Endodermal cell (in vitro differentiated cells): ENCODE measurements around the gene UTP4. TPM values are rescaled to one million over a fixed set of nuclear protein-coding genes. Genes with fewer than 3 reads are reported as not detected.

Source experiments
- DNase-seq: peaks from one replicate; pipeline ENCODE4 v3.0.0-alpha.2; 2017
- H3K27ac ChIP-seq: 2 replicates; pipeline ENCODE4 v1.5.1; 2013; ENCODE audit warnings: mild to moderate bottlenecking, low read depth, low read length, moderate library complexity
- H3K27me3 ChIP-seq: 2 replicates; pipeline ENCODE4 v1.6.1; 2013; ENCODE audit warnings: mild to moderate bottlenecking, low read length, moderate library complexity; ENCODE audit not compliant: insufficient read depth, control insufficient read depth, poor library complexity, severe bottlenecking
- H3K36me3 ChIP-seq: 2 replicates; pipeline ENCODE4 v1.7.0; 2013; ENCODE audit warnings: mild to moderate bottlenecking, low read length, moderate library complexity; ENCODE audit not compliant: control insufficient read depth, insufficient read depth
- H3K4me1 ChIP-seq: one replicate; pipeline ENCODE4 v1.7.0; 2013; ENCODE audit warnings: low read length; ENCODE audit not compliant: control insufficient read depth, insufficient read depth
- H3K4me3 ChIP-seq: 2 replicates; pipeline ENCODE4 v1.5.1; 2013; ENCODE audit warnings: mild to moderate bottlenecking, low read length, moderate library complexity
- H3K9ac ChIP-seq: 2 replicates; pipeline ENCODE4 v1.6.1; 2013; ENCODE audit warnings: mild to moderate bottlenecking, low read length, moderate library complexity; ENCODE audit not compliant: poor library complexity, severe bottlenecking; ENCODE audit errors: extremely low read depth
- H3K9me3 ChIP-seq: 2 replicates; pipeline ENCODE4 v1.6.1; 2013; ENCODE audit warnings: mild to moderate bottlenecking, low read length, moderate library complexity; ENCODE audit not compliant: control insufficient read depth
- H3K27ac Mint-ChIP-seq: 2 replicates; pipeline ENCODE4 v1.8.0; 2020; ENCODE audit warnings: mixed read lengths
- H3K27me3 Mint-ChIP-seq: 2 replicates; pipeline ENCODE4 v1.8.0; 2021; ENCODE audit warnings: mild to moderate bottlenecking, mixed read lengths; ENCODE audit not compliant: insufficient read depth
- H3K36me3 Mint-ChIP-seq: 2 replicates; pipeline ENCODE4 v1.8.0; 2020; ENCODE audit warnings: low read depth, mixed read lengths
- H3K4me1 Mint-ChIP-seq: 2 replicates; pipeline ENCODE4 v1.8.0; 2020; ENCODE audit warnings: mixed read lengths
- H3K4me3 Mint-ChIP-seq: 2 replicates; pipeline ENCODE4 v1.8.0; 2020; ENCODE audit warnings: mild to moderate bottlenecking, moderate library complexity, mixed read lengths
- H3K9me3 Mint-ChIP-seq: 2 replicates; pipeline ENCODE4 v1.8.0; 2020; ENCODE audit warnings: mild to moderate bottlenecking, mixed read lengths
- WGBS, 2 experiments: methylation state at CpG; one replicate each; pipeline versions ENCODE4 v1.1.5 to v1.1.7; 2013; ENCODE audit warnings: missing lambda C conversion rate in 2 of 2, mixed read lengths in 1 of 2; ENCODE audit not compliant: insufficient coverage in 1 of 2, insufficient read length in 1 of 2; 5-methylcytosine and 5-hydroxymethylcytosine counted together
- total RNA-seq, 2 donors: library from RNA; stranded (reverse); fragmentation: NEBNext Ultra II Directional in 1 of 2; extraction: Animal tissue kit (Norgen Biotek cat#: 25700) in 1 of 2; gene quantifications; 2 replicates in 1 of 2; 3 replicates in 1 of 2; pipeline ENCODE4 v1.2.1, GENCODE V29; 2021
- TF ChIP-seq, protein P1 (sequence below): fragments of 200-600 bp; sonication (generic); conservative IDR thresholded peaks from 2 replicates; pipeline ENCODE4 v1.5.0; 2021; ENCODE audit warnings: antibody characterized with exemption, mild to moderate bottlenecking

UTP4 gene
- total RNA-seq, 2 donors from 2014 or later = 44.1 to 45.3 TPM

DNA sequence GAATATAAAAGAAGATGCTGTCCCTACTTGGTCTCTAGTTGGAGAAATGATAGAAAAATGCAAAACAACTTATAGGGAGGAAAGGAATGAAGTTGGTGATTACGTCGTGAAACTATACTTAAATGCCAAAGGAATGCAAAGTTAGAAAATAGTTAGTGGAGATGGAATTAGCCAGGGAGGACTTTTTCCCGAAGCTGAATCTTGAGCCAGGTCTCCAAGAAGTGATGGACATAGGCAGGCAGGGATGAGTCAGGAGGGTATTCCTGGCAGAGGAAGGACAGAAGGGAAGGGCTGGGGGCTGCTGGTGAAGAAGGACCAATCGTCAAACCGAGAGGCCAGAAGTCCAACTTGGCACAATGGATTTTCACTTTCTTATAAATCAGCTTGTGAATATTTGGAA, 56.3 kb downstream of the UTP4 start:
- H3K27ac Mint-ChIP-seq = no peak overlapping the region
- no peak overlapping the region for H3K9ac ChIP-seq
- H3K4me3 ChIP-seq = peak overlapping the region; percentile 89
- 45 to 48% methylated on average over 4 to 5 of the region's 5 CpGs for WGBS, 2 experiments
- H3K27me3 ChIP-seq = no peaks in the 10 kb centered on the region
- TF ChIP-seq, protein P1, sequence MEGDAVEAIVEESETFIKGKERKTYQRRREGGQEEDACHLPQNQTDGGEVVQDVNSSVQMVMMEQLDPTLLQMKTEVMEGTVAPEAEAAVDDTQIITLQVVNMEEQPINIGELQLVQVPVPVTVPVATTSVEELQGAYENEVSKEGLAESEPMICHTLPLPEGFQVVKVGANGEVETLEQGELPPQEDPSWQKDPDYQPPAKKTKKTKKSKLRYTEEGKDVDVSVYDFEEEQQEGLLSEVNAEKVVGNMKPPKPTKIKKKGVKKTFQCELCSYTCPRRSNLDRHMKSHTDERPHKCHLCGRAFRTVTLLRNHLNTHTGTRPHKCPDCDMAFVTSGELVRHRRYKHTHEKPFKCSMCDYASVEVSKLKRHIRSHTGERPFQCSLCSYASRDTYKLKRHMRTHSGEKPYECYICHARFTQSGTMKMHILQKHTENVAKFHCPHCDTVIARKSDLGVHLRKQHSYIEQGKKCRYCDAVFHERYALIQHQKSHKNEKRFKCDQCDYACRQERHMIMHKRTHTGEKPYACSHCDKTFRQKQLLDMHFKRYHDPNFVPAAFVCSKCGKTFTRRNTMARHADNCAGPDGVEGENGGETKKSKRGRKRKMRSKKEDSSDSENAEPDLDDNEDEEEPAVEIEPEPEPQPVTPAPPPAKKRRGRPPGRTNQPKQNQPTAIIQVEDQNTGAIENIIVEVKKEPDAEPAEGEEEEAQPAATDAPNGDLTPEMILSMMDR = no peak
- no peak overlapping the region for H3K27ac ChIP-seq
- H3K36me3 Mint-ChIP-seq = peaks cover 5% of the 10 kb centered on the region
- no peak for DNase-seq
- no peaks in the 10 kb centered on the region for H3K36me3 ChIP-seq
- peaks cover 17% of the 10 kb centered on the region for H3K4me1 Mint-ChIP-seq
- H3K9me3 Mint-ChIP-seq = no peaks in the 10 kb centered on the region
- H3K4me1 ChIP-seq = peaks cover 2% of the 10 kb centered on the region
- H3K4me3 Mint-ChIP-seq = peak overlapping the region; percentile 81
- no peaks in the 10 kb centered on the region for H3K27me3 Mint-ChIP-seq
- H3K9me3 ChIP-seq = no peaks in the 10 kb centered on the region

DNA sequence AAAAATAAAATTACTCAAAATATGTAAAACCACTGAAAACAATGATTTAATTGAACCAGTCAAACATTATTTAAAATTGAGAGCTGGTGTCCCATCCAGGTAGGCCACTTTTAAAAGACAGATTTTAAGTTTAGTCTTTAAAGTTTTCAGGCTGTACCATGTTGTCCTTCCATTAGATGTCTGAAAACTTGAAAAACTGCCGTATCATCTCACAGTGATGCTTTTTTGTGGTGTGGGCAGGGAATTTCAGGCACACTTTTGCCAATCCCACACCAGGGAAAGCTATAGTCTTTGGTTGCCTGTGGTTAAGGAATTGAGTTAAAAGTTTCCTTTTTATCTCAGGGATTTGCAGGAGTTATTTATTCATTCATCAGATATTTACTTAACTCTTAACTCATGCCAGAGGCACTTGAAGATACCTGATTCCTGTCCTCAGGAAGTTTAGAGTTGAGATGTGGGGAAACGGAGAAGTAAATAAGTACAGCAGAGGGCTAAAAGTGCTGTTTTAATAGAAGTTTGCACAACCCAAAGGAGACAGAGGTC, 57.7 kb downstream of the UTP4 start:
- no peaks in the 10 kb centered on the region for H3K9me3 Mint-ChIP-seq

DNA sequence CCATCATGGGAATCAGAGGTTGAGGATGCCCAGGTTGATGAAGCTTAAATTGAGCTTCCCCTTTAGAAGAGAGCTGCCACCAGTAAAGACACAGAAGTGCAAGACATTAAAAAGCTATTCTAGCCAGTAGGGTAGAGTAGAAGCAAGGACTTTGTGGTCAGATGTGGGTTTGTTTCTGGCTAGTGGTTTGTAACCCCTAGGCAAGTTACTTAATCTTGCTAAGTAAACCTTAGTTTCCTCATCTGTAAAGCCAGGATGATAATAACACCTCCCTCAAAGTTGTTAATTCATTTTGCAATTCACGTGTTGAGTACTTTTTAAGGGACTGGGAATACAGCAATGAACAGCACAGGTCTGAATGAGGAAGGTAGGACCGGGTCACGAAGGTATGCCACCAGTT, 58.1 kb downstream of the UTP4 start:
- H3K27me3 ChIP-seq = no peaks in the 10 kb centered on the region
- no peaks in the 10 kb centered on the region for H3K9me3 ChIP-seq
- no peak for DNase-seq
- no peaks in the 10 kb centered on the region for H3K27me3 Mint-ChIP-seq
- peaks cover 5% of the 10 kb centered on the region for H3K36me3 Mint-ChIP-seq
- H3K36me3 ChIP-seq = no peaks in the 10 kb centered on the region
- H3K9ac ChIP-seq = no peak overlapping the region
- no peak overlapping the region for H3K27ac Mint-ChIP-seq
- H3K4me3 ChIP-seq = no peak overlapping the region
- WGBS, 2 experiments = 90 to 93% methylated on average over 3 of the region's 3 CpGs
- H3K4me3 Mint-ChIP-seq = no peak overlapping the region
- peaks cover 17% of the 10 kb centered on the region for H3K4me1 Mint-ChIP-seq
- H3K9me3 Mint-ChIP-seq = no peaks in the 10 kb centered on the region
- no peak overlapping the region for H3K27ac ChIP-seq
- TF ChIP-seq, protein P1 = no peak
- peaks cover 2% of the 10 kb centered on the region for H3K4me1 ChIP-seq

More for the DNA sequence above, 57.7 kb downstream of the UTP4 start:
- Histone ChIP-seq H3K36me3 (no peaks in the 10 kb centered on the region), H3K9me3 (no peaks in the 10 kb centered on the region), H3K4me3 (no peak overlapping the region), H3K9ac (no peak overlapping the region), H3K4me1 (peaks cover 2% of the 10 kb centered on the region), H3K27ac (no peak overlapping the region), H3K27me3 (no peaks in the 10 kb centered on the region)
- Mint-ChIP-seq H3K27ac (no peak overlapping the region), H3K36me3 (peaks cover 5% of the 10 kb centered on the region), H3K27me3 (no peaks in the 10 kb centered on the region), H3K4me3 (no peak overlapping the region), H3K4me1 (peaks cover 17% of the 10 kb centered on the region)
- WGBS, 2 experiments = 96 to 100% methylated on average over 2 of the region's 2 CpGs
- TF ChIP-seq, protein P1 = no peak
- no peak for DNase-seq
